SK-N-SH (cell line): ENCODE data around the gene AP3B2. TPM values are rescaled to one million over a fixed set of nuclear protein-coding genes. Genes with fewer than 3 reads are reported as not detected.

Source experiments
- CTCF ChIA-PET: fragments of 300-600, 350-600 bp; formaldehyde crosslinking; extraction: SDS; loops from one replicate; lab custom pipeline; 2021; lab: Yijun Ruan, JAX
- POLR2A ChIA-PET: fragments of 350-600 bp; sonication (Branson Sonifier 250); formaldehyde crosslinking; extraction: SDS; loops from one replicate; lab custom pipeline; 2020; ENCODE audit warnings: antibody characterized with exemption, inconsistent platforms; lab: Yijun Ruan, JAX
- DNase-seq: peaks from one replicate; pipeline ENCODE4 v3.0.0; 2012
- H2AFZ ChIP-seq: fragments of 200-600 bp; sonication (generic); 2 replicates; pipeline ENCODE4 v1.8.1; 2016; ENCODE audit warnings: antibody characterized with exemption, mild to moderate bottlenecking, low read depth
- H3F3A ChIP-seq: fragments of 200-600 bp; sonication (generic); replicated peaks from 2 replicates; pipeline ENCODE3; 2016; ENCODE audit warnings: antibody characterized with exemption, mild to moderate bottlenecking; ENCODE audit not compliant: insufficient read depth
- H3K27ac ChIP-seq, 2 experiments: fragments of 200-500 bp in 1 of 2; fragments of 200-600 bp in 1 of 2; sonication (Bioruptor generic) in 1 of 2; sonication (generic), shearing (Covaris generic) in 1 of 2; 2 replicates each; pipeline versions ENCODE4 v1.5.1 to v1.6.1; 2014 to 2016; ENCODE audit warnings: low read depth in 2 of 2, inconsistent platforms in 1 of 2, low read length in 1 of 2, mild to moderate bottlenecking in 1 of 2, mixed read lengths in 1 of 2
- H3K27me3 ChIP-seq: fragments of 200-600 bp; sonication (generic), shearing (Covaris generic); 2 replicates; pipeline ENCODE4 v1.6.1; 2016; ENCODE audit warnings: mixed run types; ENCODE audit not compliant: insufficient read depth
- H3K36me3 ChIP-seq, 2 experiments: fragments of 200-500 bp in 1 of 2; fragments of 200-600 bp in 1 of 2; sonication (Bioruptor generic) in 1 of 2; sonication (generic) in 1 of 2; replicated peaks in 1 of 2; 2 replicates each; pipeline versions ENCODE3 to v1.5.1; 2014 to 2016; ENCODE audit warnings: low read length in 1 of 2, mild to moderate bottlenecking in 1 of 2; ENCODE audit not compliant: insufficient read depth in 2 of 2, control insufficient read depth in 1 of 2
- H3K4me1 ChIP-seq, 2 experiments: fragments of 200-500 bp in 1 of 2; fragments of 200-600 bp in 1 of 2; sonication (Bioruptor generic) in 1 of 2; sonication (generic), shearing (Covaris generic) in 1 of 2; 2 replicates each; pipeline versions ENCODE4 v1.5.1 to v1.6.1; 2014 to 2016; ENCODE audit warnings: low read depth in 1 of 2, low read length in 1 of 2, mixed run types in 1 of 2; ENCODE audit not compliant: insufficient read depth in 2 of 2, control insufficient read depth in 1 of 2
- H3K4me2 ChIP-seq: fragments of 200-600 bp; sonication (generic), shearing (Covaris generic); 2 replicates; pipeline ENCODE4 v1.6.1; 2017; ENCODE audit warnings: mixed run types
- H3K4me3 ChIP-seq, 2 experiments: fragments of 200-500 bp in 1 of 2; fragments of 200-600 bp in 1 of 2; sonication (Bioruptor generic) in 1 of 2; sonication (generic), shearing (Covaris generic) in 1 of 2; 2 replicates each; pipeline versions ENCODE4 v1.5.1 to v1.8.1; 2014 to 2016; ENCODE audit warnings: low read depth in 2 of 2, inconsistent platforms in 1 of 2, low read length in 1 of 2, mild to moderate bottlenecking in 1 of 2, mixed read lengths in 1 of 2, moderate library complexity in 1 of 2
- H3K79me2 ChIP-seq: fragments of 200-600 bp; sonication (generic); 2 replicates; pipeline ENCODE4 v1.8.1; 2017; ENCODE audit warnings: mild to moderate bottlenecking; ENCODE audit not compliant: insufficient read depth
- H3K9ac ChIP-seq: fragments of 200-600 bp; sonication (generic); 2 replicates; pipeline ENCODE4 v1.6.1; 2017; ENCODE audit warnings: mixed run types
- H3K9me2 ChIP-seq: fragments of 200-600 bp; sonication (generic); 2 replicates; pipeline ENCODE4 v1.6.1; 2017; ENCODE audit warnings: mixed run types
- H3K9me3 ChIP-seq: fragments of 200-600 bp; sonication (generic); 2 replicates; pipeline ENCODE4 v1.6.1; 2017; ENCODE audit warnings: mixed run types, mild to moderate bottlenecking, moderate library complexity
- H4K20me1 ChIP-seq: fragments of 200-600 bp; sonication (generic); 2 replicates; pipeline ENCODE4 v1.6.1; 2017; ENCODE audit warnings: mild to moderate bottlenecking, mixed run types; ENCODE audit not compliant: insufficient read depth
- CTCF ChIP-seq: fragments of 200-600 bp; sonication (generic); IDR thresholded peaks from 2 replicates; pipeline ENCODE4 v1.6.1; 2017; ENCODE audit warnings: antibody characterized with exemption, mild to moderate bottlenecking, moderate library complexity
- EZH2phosphoT487 ChIP-seq: fragments of 200-600 bp; sonication (generic); IDR thresholded peaks from 2 replicates; pipeline ENCODE4 v1.6.1; 2017; ENCODE audit warnings: low read depth, mixed run types, mild to moderate bottlenecking, antibody characterized with exemption, moderate library complexity, borderline replicate concordance
- GABPA ChIP-seq: IDR thresholded peaks from 2 replicates; pipeline ENCODE4 v1.4.0; 2012; ENCODE audit warnings: low read depth, mild to moderate bottlenecking
- JUND ChIP-seq: IDR thresholded peaks from 2 replicates; pipeline ENCODE4 v1.4.0; 2012
- NFIC ChIP-seq: IDR thresholded peaks from 2 replicates; pipeline ENCODE4 v1.4.0; 2012; ENCODE audit warnings: borderline replicate concordance
- NRF1 ChIP-seq: IDR thresholded peaks from 2 replicates; pipeline ENCODE4 v1.6.1; 2012; ENCODE audit warnings: low read depth, mild to moderate bottlenecking, low read length
- POLR2AphosphoS5 ChIP-seq: IDR thresholded peaks from 2 replicates; pipeline ENCODE4 v1.6.1; 2012; ENCODE audit warnings: low read depth, low read length
- RAD21 ChIP-seq: IDR thresholded peaks from 2 replicates; pipeline ENCODE4 v1.6.1; 2012; ENCODE audit warnings: mild to moderate bottlenecking, low read length
- REST ChIP-seq: IDR thresholded peaks from 2 replicates; pipeline ENCODE4 v1.6.1; 2012; ENCODE audit warnings: mild to moderate bottlenecking, low read depth, low read length, moderate library complexity
- RXRA ChIP-seq: IDR thresholded peaks from 2 replicates; pipeline ENCODE4 v1.4.0; 2012; ENCODE audit warnings: low read depth, mild to moderate bottlenecking, borderline replicate concordance
- SMC3 ChIP-seq: IDR thresholded peaks from 2 replicates; pipeline ENCODE4 v1.6.1; 2012; ENCODE audit warnings: low read depth, low read length, improper control_type of control experiment
- TCF12 ChIP-seq: IDR thresholded peaks from 2 replicates; pipeline ENCODE4 v1.4.0; 2012
- USF2 ChIP-seq: fragments of 150-350 bp; IDR thresholded peaks from 2 replicates; pipeline ENCODE4 v1.6.1; 2017; ENCODE audit warnings: antibody characterized with exemption, low read length, low read depth, borderline replicate concordance
- YY1 ChIP-seq: IDR thresholded peaks from 2 replicates; pipeline ENCODE4 v1.4.0; 2012; ENCODE audit warnings: low read depth, mild to moderate bottlenecking
- WGBS: methylation state at CpG from one replicate; pipeline ENCODE4 v1.1.6; 2017; ENCODE audit warnings: low lambda C conversion rate; 5-methylcytosine and 5-hydroxymethylcytosine counted together
- polyA plus RNA-seq, 3 experiments: library from polyadenylated mRNA; depleted of rRNA; stranded (reverse); fragments of >200 nt; gene quantifications; 2 replicates each; pipeline ENCODE4 v1.2.3, GENCODE V29; 2012

The AP3B2 gene
- polyA plus RNA-seq, 1 of the 3 experiments (the other 2 are of a cell fraction): 0.77 TPM

- Histone ChIP-seq H3K4me2 (no peak overlapping the region), H3K79me2 (no peaks in the 10 kb centered on the region), H3K9me2 (no peaks in the 10 kb centered on the region), H3K27ac (no peak overlapping the region), H3K9me3 (no peaks in the 10 kb centered on the region), H3K36me3 (no peaks in the 10 kb centered on the region), H4K20me1 (no peaks in the 10 kb centered on the region), H3K4me1 (no peaks in the 10 kb centered on the region), H3K4me3 (no peak overlapping the region), H2AFZ (no peak overlapping the region), H3F3A (no peaks in the 10 kb centered on the region), H3K27me3 (no peaks in the 10 kb centered on the region), H3K9ac (no peak overlapping the region)
- no peak for TF ChIP-seq CTCF
- no peak for TF ChIP-seq EZH2phosphoT487
- no peak for TF ChIP-seq USF2
- no peak for TF ChIP-seq TCF12
- TF ChIP-seq RAD21: no peak
- no peak for TF ChIP-seq YY1
- TF ChIP-seq SMC3: no peak
- TF ChIP-seq NFIC: no peak
- TF ChIP-seq POLR2AphosphoS5: no peak
- TF ChIP-seq GABPA: no peak
- TF ChIP-seq RXRA: no peak
- TF ChIP-seq NRF1: no peak
- TF ChIP-seq JUND: no peak
- no peak for TF ChIP-seq REST
- peak; percentile 77 for DNase-seq
- ChIA-PET CTCF (interaction anchor here (1.4 kb wide), 1 partner anchor 19 kb away, joined by 3 read pairs; no protein-coding TSS in a partner anchor), POLR2A (interaction anchor here (1.6 kb wide), 1 partner anchor 16 kb away, joined by 4 read pairs; no protein-coding TSS in a partner anchor)
- 57% methylated on average over 27 of the region's 76 CpGs for WGBS
Observed at GRCh38 chr15:82680200-82681102, 29.2 kb downstream of the AP3B2 start.
